ENCODE data around the gene CNTN5. TPM values are rescaled to one million over a fixed set of nuclear protein-coding genes. Genes with fewer than 3 reads are reported as not detected.

The CNTN5 gene
- polyA plus RNA-seq, 1 donor (not counting 4 experiments of a cell fraction or from before 2014, with no cell fraction given), result not detected

DNA sequence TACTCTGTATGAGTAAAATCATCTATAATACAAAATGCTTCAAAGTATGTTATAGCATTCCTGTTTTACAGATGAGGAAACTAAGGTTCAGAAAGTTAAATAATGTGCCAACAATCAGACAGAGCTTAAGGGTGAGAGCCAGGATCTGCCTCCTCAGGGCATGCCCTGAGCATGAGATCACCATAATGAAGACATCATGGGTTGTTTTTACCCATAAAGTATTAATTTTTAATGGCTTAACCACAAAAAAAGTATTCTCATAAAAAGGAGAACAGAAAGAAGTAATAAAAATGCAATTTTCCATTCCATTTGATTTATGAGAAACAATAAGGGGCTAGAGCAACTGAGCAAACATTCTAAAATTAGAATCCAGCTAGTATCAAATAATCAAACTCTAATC, 1132.0 kb downstream of the CNTN5 start:
- dilution Hi-C loops (cut with MboI; ENCODE audit: extremely low pct_ligation_motif_present, low sequenced_read_pairs), result no loop called here
- H3K36me3 ChIP-seq (ENCODE audit: control insufficient read depth in 2 of 2, extremely low read depth in 1 of 2, insufficient read depth in 2 of 2, low read length in 2 of 2), result no peaks in the 10 kb centered on the region
- H3K4me1 ChIP-seq (ENCODE audit: control insufficient read depth, extremely low read depth, insufficient read depth, low read length), result no peaks in the 10 kb centered on the region
- H3K9me1 ChIP-seq (ENCODE audit: control insufficient read depth, extremely low read depth, insufficient read depth, low read length), result no peaks in the 10 kb centered on the region
- H3K9ac ChIP-seq (ENCODE audit: control insufficient read depth, extremely low read depth, insufficient read depth, low read length), result no peak overlapping the region
- no peaks in the 10 kb centered on the region for H3K79me2 ChIP-seq (ENCODE audit: control insufficient read depth, insufficient read depth, low read length)
- H3K9me3 ChIP-seq (ENCODE audit: control insufficient read depth, low read depth, low read length), result no peaks in the 10 kb centered on the region
- no peak overlapping the region for H3K4me2 ChIP-seq (ENCODE audit: control insufficient read depth, extremely low read depth, insufficient read depth, low read depth, low read length)
- H4K20me1 ChIP-seq (ENCODE audit: control insufficient read depth, extremely low read depth, insufficient read depth, low read length), result no peaks in the 10 kb centered on the region
- FAIRE-seq (no peak), DNase-seq (ENCODE audit: low read depth, low spot score) (no peak)
- no peak overlapping the region for H3K27ac ChIP-seq (ENCODE audit: control insufficient read depth, insufficient read depth, low read length)
- TF ChIP-seq, protein P1, sequence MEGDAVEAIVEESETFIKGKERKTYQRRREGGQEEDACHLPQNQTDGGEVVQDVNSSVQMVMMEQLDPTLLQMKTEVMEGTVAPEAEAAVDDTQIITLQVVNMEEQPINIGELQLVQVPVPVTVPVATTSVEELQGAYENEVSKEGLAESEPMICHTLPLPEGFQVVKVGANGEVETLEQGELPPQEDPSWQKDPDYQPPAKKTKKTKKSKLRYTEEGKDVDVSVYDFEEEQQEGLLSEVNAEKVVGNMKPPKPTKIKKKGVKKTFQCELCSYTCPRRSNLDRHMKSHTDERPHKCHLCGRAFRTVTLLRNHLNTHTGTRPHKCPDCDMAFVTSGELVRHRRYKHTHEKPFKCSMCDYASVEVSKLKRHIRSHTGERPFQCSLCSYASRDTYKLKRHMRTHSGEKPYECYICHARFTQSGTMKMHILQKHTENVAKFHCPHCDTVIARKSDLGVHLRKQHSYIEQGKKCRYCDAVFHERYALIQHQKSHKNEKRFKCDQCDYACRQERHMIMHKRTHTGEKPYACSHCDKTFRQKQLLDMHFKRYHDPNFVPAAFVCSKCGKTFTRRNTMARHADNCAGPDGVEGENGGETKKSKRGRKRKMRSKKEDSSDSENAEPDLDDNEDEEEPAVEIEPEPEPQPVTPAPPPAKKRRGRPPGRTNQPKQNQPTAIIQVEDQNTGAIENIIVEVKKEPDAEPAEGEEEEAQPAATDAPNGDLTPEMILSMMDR (optimal IDR thresholded peaks at IDR 0.05 in 1 of 3, IDR thresholded peaks at IDR 0.05 in 1 of 3, conservative IDR thresholded peaks at IDR 0.05 in 1 of 3; ENCODE audit: extremely low read depth in 1 of 3, insufficient read depth in 2 of 3, low read length in 3 of 3), result no peak
- no peak for TF ChIP-seq EZH2 (IDR thresholded peaks at IDR 0.05; ENCODE audit: low read length)
- H2AFZ ChIP-seq (ENCODE audit: control insufficient read depth, low read length), result no peak overlapping the region
- H3K27me3 ChIP-seq (ENCODE audit: control insufficient read depth, extremely low read depth, insufficient read depth, low read length), result no peaks in the 10 kb centered on the region
- H3K4me3 ChIP-seq (ENCODE audit: control insufficient read depth in 2 of 3, extremely low read depth in 1 of 3, insufficient read depth in 2 of 3, low read depth in 1 of 3, low read length in 3 of 3), result no peak overlapping the region

DNA sequence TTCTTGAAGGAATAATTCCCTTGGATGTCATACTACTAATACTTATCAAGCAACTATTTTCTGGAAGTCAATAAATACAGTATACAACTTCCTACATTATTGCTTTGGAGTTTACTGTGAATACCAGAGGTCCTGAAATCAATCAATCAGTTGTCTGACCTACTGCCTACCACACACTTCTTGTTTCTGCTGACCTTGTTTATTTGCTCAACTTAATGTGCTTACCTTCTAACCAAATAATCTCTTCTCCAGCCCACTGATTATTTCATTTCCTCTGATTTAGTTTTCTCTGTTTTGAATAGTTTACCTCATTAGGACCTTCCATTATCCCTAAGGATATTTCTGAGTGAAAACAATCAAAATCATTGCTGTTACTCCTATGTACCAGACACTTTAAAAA, 1142.7 kb downstream of the CNTN5 start:
- Histone ChIP-seq H3K4me1 (ENCODE audit: control insufficient read depth, extremely low read depth, insufficient read depth, low read length) (no peaks in the 10 kb centered on the region), H3K27me3 (ENCODE audit: control insufficient read depth, extremely low read depth, insufficient read depth, low read length) (no peaks in the 10 kb centered on the region), H3K27ac (ENCODE audit: control insufficient read depth, insufficient read depth, low read length) (no peak overlapping the region), H3K79me2 (ENCODE audit: control insufficient read depth, insufficient read depth, low read length) (no peaks in the 10 kb centered on the region), H3K36me3 (ENCODE audit: control insufficient read depth in 2 of 2, extremely low read depth in 1 of 2, insufficient read depth in 2 of 2, low read length in 2 of 2) (no peaks in the 10 kb centered on the region), H3K9ac (ENCODE audit: control insufficient read depth, extremely low read depth, insufficient read depth, low read length) (no peak overlapping the region), H4K20me1 (ENCODE audit: control insufficient read depth, extremely low read depth, insufficient read depth, low read length) (no peaks in the 10 kb centered on the region), H3K4me2 (ENCODE audit: control insufficient read depth, extremely low read depth, insufficient read depth, low read depth, low read length) (no peak overlapping the region), H3K4me3 (ENCODE audit: control insufficient read depth in 2 of 3, extremely low read depth in 1 of 3, insufficient read depth in 2 of 3, low read depth in 1 of 3, low read length in 3 of 3) (no peak overlapping the region), H3K9me1 (ENCODE audit: control insufficient read depth, extremely low read depth, insufficient read depth, low read length) (no peaks in the 10 kb centered on the region), H2AFZ (ENCODE audit: control insufficient read depth, low read length) (no peak overlapping the region), H3K9me3 (ENCODE audit: control insufficient read depth, low read depth, low read length) (no peaks in the 10 kb centered on the region)
- FAIRE-seq (no peak), DNase-seq (ENCODE audit: low read depth, low spot score) (no peak)
- dilution Hi-C loops (cut with MboI; ENCODE audit: extremely low pct_ligation_motif_present, low sequenced_read_pairs), result no loop called here
- TF ChIP-seq EZH2 (IDR thresholded peaks at IDR 0.05; ENCODE audit: low read length), result no peak
- TF ChIP-seq, protein P1 (optimal IDR thresholded peaks at IDR 0.05 in 1 of 3, IDR thresholded peaks at IDR 0.05 in 1 of 3, conservative IDR thresholded peaks at IDR 0.05 in 1 of 3; ENCODE audit: extremely low read depth in 1 of 3, insufficient read depth in 2 of 3, low read length in 3 of 3), result no peak
